Nephron (organoid): ENCODE data around the gene NECTIN3.

Source experiments
- H3K27ac Mint-ChIP-seq, 3 experiments: 2 replicates each; pipeline ENCODE4 v1.8.0; 2020; ENCODE audit warnings: mixed read lengths in 3 of 3, mild to moderate bottlenecking in 2 of 3, moderate library complexity in 1 of 3
- H3K27me3 Mint-ChIP-seq: 2 replicates; pipeline ENCODE4 v1.8.0; 2021; ENCODE audit warnings: low read depth, mild to moderate bottlenecking, moderate library complexity, mixed read lengths
- H3K36me3 Mint-ChIP-seq: 2 replicates; pipeline ENCODE4 v1.8.0; 2020; ENCODE audit warnings: low read depth, mixed read lengths
- H3K4me1 Mint-ChIP-seq: 2 replicates; pipeline ENCODE4 v1.8.0; 2020; ENCODE audit warnings: mixed read lengths
- H3K4me3 Mint-ChIP-seq, 3 experiments: 2 replicates each; pipeline ENCODE4 v1.8.0; 2020; ENCODE audit warnings: mild to moderate bottlenecking in 3 of 3, mixed read lengths in 3 of 3, moderate library complexity in 2 of 3
- H3K9me3 Mint-ChIP-seq: 2 replicates; pipeline ENCODE4 v1.8.0; 2020; ENCODE audit warnings: mixed read lengths
- TF ChIP-seq, protein P1 (sequence below), 3 experiments: fragments of 200-600 bp; sonication (generic); IDR thresholded peaks; one replicate each; pipeline ENCODE4 v1.5.0; 2021; ENCODE audit warnings: antibody characterized with exemption in 3 of 3; ENCODE audit not compliant: unreplicated experiment in 3 of 3

Gene NECTIN3, protein sequence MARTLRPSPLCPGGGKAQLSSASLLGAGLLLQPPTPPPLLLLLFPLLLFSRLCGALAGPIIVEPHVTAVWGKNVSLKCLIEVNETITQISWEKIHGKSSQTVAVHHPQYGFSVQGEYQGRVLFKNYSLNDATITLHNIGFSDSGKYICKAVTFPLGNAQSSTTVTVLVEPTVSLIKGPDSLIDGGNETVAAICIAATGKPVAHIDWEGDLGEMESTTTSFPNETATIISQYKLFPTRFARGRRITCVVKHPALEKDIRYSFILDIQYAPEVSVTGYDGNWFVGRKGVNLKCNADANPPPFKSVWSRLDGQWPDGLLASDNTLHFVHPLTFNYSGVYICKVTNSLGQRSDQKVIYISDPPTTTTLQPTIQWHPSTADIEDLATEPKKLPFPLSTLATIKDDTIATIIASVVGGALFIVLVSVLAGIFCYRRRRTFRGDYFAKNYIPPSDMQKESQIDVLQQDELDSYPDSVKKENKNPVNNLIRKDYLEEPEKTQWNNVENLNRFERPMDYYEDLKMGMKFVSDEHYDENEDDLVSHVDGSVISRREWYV

DNA sequence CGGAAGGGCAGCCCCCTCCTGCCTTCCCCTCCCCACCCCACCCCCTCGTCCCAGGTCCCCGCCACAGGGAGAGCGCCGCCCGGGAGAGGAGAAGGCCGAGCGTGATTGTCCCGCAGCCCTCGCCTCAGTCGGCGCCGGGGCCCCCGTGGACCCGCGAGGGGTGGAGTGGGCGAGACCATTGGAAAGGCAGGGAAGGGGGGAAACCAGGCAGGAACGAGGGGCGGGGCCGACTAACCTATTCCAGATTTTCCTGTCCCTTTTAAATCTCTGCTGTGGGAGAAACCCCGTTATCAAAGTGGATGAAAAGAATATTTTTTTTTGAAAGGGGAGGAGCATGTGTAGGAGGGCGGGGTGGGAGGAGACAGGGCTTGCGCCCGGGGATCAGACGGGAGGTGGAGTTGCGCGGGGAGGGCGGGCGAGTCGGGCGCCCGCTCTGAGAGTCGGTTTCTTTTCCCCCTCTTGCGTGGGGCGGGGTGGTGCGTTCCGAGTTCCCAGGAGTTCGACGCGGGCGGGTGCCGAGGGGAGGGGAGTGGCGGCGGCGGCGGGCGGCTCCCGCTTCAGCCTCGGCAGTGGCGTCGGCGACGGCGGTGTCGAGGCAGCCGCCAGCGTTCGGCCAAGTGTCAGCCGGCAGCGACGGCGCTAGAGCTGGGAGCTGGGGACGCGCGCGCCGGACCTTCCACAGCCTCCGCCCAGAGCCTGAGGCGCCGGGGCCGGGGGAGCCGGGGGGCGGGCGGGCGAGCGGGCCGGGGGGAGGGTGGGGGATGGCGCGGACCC is at the start of gene NECTIN3:
NECTIN3 (plus strand) TSS at position 560 of the 774 bp plus-strand sequence; CDS start at position 762, 202 bp downstream.
- TF ChIP-seq, protein P1, sequence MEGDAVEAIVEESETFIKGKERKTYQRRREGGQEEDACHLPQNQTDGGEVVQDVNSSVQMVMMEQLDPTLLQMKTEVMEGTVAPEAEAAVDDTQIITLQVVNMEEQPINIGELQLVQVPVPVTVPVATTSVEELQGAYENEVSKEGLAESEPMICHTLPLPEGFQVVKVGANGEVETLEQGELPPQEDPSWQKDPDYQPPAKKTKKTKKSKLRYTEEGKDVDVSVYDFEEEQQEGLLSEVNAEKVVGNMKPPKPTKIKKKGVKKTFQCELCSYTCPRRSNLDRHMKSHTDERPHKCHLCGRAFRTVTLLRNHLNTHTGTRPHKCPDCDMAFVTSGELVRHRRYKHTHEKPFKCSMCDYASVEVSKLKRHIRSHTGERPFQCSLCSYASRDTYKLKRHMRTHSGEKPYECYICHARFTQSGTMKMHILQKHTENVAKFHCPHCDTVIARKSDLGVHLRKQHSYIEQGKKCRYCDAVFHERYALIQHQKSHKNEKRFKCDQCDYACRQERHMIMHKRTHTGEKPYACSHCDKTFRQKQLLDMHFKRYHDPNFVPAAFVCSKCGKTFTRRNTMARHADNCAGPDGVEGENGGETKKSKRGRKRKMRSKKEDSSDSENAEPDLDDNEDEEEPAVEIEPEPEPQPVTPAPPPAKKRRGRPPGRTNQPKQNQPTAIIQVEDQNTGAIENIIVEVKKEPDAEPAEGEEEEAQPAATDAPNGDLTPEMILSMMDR (IDR thresholded peaks at IDR 0.05; ENCODE audit: unreplicated experiment in 3 of 3), result no peak
- H3K27ac Mint-ChIP-seq, result peak within 1 kb of the TSS; percentile 88 to 99 (median 98)
- no peaks in the 10 kb centered on the region for H3K36me3 Mint-ChIP-seq
- H3K27me3 Mint-ChIP-seq, result no peaks in the 10 kb centered on the region
- peaks cover 25% of the 10 kb centered on the region for H3K4me1 Mint-ChIP-seq
- H3K4me3 Mint-ChIP-seq, result peak within 1 kb of the TSS; percentile 94 to 98 (median 97)
- no peaks in the 10 kb centered on the region for H3K9me3 Mint-ChIP-seq

DNA sequence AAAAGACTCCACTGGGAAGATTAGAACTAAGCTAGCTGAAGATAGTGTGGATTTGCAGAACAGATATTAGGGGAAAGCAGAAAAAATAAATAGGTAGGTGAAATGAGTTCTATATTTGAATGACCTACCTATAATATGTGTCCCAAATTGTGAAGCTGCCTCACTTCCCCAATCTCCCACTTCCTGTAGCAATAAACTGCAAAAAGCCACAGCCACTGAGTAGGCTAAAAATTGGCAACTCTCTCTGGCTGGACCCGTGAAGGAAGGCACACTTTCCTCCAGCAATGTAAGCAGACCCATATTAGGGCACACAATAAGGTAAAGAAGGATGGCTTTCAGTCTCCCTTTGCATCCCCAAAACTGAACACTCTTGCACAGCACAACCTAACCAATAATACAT is 43.7 kb upstream of the NECTIN3 start:
- TF ChIP-seq, protein P1 (IDR thresholded peaks at IDR 0.05; ENCODE audit: unreplicated experiment in 3 of 3), result no peak
- Mint-ChIP-seq H3K27ac (no peak overlapping the region), H3K9me3 (no peaks in the 10 kb centered on the region), H3K36me3 (no peaks in the 10 kb centered on the region), H3K4me3 (no peak overlapping the region), H3K27me3 (no peaks in the 10 kb centered on the region), H3K4me1 (no peaks in the 10 kb centered on the region)

DNA sequence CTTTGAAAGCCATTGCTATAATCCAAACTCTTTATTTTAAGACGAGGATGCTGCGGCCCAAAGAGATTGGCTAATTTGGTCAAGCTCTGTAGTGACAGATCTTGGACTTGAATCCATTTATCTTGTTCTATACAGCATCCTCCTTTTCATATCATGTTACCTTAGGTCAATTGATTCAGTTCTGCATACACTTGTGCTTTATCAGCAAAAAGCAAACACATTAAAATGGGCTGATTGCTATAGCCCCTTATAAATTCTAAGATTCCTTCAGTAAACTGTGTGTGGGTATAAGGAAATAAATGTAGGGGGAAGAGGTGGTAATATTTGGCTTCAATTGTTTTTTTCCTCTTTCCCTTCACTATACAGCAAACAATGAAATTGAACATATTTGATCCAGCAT is 40.1 kb upstream of the NECTIN3 start:
- Mint-ChIP-seq H3K36me3 (no peaks in the 10 kb centered on the region), H3K4me3 (no peak overlapping the region), H3K9me3 (peaks cover 3% of the 10 kb centered on the region), H3K4me1 (no peaks in the 10 kb centered on the region), H3K27ac (no peak overlapping the region), H3K27me3 (no peaks in the 10 kb centered on the region)
- TF ChIP-seq, protein P1 (IDR thresholded peaks at IDR 0.05; ENCODE audit: unreplicated experiment in 3 of 3), result no peak

DNA sequence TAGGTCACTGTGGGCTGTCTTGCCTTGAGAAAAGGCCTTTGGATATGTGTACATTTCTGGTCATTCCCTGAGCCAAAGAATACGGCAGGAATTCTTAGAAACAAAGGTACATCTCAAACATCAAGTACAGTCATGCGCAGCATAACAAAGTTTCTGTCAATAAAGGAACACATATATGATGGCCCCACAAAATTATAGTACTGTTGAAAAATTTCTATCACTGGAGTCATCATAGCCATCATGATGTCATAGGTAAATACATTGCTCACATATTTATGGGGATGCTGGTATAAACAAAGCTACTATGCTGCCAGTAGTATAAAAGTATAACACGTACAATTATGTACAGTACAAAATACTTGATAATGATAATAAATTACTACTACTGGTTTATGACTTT is 38.9 kb upstream of the NECTIN3 start:
- Mint-ChIP-seq H3K27ac (no peak overlapping the region), H3K27me3 (no peaks in the 10 kb centered on the region), H3K36me3 (no peaks in the 10 kb centered on the region), H3K9me3 (peaks cover 11% of the 10 kb centered on the region), H3K4me3 (no peak overlapping the region), H3K4me1 (no peaks in the 10 kb centered on the region)
- TF ChIP-seq, protein P1 (IDR thresholded peaks at IDR 0.05; ENCODE audit: unreplicated experiment in 3 of 3), result no peak

DNA sequence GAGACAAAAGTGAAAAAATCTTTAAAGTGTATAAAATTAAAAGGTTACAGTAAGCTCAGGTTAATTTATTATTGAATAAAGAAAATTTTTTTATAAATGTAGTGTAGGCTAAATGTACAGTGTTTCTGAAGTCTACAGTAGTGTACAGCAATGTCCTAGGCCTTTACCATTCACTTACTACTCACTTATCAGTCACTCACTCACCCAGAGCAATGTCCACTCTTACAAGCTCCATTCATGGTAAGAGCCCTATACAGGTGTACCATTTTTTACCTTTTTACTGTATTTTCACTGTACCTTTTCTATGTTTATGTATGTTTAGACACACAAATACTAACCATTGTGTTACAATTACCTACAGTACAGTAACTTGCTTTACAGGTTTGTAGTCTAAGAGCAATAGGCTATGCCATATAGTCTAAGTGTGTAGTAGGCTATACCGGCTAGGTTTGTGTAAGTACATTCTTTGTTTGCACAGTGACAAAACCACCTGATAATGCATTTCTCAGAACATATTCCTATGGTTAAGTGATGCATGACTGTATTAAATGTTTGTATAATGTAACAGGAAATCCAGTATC is 38.1 kb upstream of the NECTIN3 start:
- H3K27me3 Mint-ChIP-seq, result no peaks in the 10 kb centered on the region
- no peak overlapping the region for H3K4me3 Mint-ChIP-seq
- TF ChIP-seq, protein P1 (IDR thresholded peaks at IDR 0.05; ENCODE audit: unreplicated experiment in 3 of 3), result no peak
- no peak overlapping the region for H3K27ac Mint-ChIP-seq
- H3K9me3 Mint-ChIP-seq, result peaks cover 15% of the 10 kb centered on the region
- H3K4me1 Mint-ChIP-seq, result no peaks in the 10 kb centered on the region
- no peaks in the 10 kb centered on the region for H3K36me3 Mint-ChIP-seq
